GDM1 (cell line): ENCODE data around the gene LAPTM5.
A peak's percentile ranks its signal among the peaks of the same experiment; 100 is the strongest.

Experiments
- DNase-seq: peaks from one replicate; lab custom pipeline; 2025; lab: John Stamatoyannopoulos, UW

LAPTM5 gene

DNA sequence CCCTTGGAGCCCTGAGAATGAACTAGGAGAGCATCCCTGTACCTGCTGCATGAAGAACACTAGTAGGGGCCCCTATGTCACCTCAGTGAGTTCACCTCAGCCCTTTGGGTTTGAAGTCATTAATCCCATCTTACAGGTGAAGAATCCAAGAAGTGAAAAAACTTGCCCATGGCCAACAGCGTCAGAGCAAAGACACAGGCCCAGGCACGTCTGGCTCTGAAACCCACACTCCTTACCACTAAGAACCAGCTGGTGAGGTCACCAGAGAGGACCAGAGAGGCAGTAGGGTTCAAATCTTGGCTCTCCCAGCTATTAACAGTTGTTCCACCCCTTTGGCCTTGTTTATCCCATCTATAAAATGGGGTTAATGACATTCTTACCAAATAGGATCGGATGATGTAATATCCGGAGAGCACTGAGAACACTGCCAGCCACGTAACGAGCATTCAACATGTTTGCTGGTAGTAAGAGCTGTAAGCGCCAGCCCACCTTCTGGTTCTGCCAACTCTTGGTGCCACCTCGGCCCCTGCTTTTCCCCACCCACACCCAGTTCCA, 43.0 kb downstream of the LAPTM5 start:
- DNase-seq = no peak

DNA sequence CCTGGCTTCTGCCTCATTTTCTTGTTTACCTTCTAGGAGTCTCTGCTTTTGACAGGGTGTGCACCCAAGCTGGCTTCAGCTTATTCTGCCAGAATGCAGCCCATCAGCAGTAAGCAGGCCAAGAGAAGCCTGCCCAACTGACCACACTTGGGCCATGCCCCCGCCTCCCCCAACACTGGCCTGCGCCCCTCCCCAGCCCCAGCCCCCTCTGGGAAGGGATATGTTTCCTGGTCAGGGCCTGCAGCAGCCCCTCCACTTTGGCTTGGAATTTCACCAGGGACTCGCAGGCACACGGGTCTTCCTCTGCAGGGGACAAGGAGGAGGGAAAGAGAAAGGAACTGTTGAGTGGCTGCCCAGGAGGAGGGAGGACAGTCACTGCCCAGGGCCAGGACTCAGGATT, 43.5 kb downstream of the LAPTM5 start:
- no peak for DNase-seq

DNA sequence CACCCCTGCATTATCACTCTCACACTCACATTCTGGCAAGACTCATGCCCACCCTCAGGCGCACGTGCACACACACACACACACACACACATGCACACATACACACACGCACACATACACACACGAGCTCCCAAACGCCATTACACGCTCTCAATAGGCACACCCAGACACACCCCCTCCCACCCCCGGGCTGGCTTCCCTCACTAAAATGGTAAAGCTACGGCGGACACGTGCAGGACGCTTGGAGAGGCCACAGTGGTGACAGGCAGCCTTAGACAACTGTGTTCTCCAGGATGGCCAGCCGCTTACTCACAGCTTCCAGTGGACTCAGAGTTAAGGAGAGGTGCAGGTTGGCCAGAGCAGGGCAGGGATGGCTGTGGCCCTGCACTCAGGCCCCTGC, 44.3 kb downstream of the LAPTM5 start:
- DNase-seq = no peak

DNA sequence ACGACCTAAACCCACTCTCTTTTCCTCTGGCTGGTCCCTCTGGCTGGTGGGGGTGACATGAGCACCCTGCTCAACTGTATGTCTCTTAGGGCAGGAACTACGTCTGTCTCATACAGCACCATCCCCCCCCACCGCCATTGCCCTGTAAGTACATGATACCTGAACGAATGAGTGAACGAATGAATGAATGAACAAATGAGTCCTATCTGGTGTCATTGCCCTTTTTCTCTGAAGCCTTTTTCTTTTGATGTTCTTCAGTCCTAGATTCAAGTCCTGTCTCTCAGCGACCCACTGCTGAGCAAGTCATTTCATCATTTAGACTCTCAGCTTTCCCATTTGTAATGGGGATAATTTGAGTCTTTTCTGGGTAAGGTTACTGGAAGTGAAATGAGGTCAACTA, 45.0 kb downstream of the LAPTM5 start:
- DNase-seq = no peak

DNA sequence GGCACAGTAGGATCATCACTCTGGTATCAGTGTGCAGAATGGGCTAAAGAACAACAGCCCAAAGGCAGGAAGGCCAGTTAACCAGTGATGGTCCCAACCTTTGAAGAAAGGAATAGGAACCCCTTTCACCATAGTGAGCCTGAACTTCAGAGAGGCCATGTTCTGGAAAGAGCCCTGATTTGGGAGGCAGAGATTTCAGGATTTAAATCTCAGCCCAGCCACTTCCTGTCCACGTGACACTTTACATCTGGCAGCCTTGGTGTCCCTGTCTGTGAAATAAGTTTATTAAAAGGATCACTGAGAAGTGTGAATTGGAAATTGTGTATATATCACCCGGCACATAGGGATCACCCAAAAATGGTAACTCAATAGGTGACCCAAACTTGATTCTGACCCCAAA, 47.2 kb downstream of the LAPTM5 start:
- no peak for DNase-seq

DNA sequence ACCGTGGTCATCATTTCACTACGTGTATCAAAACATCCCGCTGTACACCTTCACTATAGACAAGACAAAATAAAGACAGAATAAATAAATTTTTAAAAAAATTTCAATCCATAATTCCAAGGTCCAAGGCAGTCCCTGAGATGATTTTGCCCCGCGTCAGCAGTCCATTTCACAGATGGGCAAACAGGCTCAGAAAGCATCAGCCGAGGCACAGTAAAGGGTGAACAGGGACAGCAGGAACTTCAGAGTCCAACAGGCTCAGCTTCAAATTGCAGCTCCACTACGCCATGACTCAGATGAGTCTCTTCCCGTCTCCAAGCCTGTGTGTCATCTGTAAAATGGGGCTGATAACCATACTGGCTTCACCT, 49.2 kb downstream of the LAPTM5 start:
- no peak for DNase-seq

DNA sequence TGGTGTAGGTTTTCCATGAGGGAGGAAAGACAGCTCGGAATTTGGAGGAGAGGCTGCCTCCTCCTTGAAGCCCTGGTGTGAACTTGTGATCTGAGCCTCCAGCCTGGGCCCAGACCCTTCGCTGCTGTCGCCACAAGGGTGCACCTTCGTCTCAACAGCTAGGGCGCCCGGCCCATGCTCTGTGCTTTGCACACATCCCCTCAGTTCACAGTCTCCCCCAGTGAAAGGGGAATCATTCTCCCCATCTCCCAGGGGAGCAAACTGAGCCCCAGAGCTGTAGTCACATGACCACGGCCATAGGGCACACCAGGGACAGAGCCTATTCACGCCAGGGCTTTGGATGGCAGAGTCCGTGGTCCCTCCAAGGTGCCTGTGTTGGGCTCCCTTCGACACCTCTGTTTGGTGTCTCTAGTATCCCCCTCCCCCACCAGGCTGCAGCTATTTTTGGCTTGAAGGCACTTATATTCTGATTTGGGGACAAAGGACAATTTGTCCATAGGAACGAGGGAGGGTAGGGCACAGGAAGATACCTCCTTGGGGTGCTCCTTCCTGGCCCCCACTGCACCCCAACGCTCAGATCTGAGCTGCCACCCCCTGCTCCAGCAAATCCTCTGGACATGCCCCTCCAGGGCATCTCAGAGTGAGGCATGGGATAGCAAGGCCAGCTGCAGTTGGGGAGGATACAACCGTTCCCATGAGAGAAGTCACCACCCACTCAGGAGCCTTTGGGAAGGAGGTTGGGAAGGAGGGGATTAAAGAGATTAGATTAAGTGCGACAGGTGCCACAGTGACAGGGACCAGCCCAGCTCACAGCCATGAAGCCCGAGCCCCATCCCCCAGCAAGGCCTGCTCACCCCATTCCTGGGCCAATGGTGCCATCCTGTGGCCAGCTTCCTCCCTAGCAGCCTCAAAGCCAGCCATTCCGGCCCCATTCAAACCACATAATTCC, 49.9 kb downstream of the LAPTM5 start:
- peak; percentile 20 for DNase-seq

DNA sequence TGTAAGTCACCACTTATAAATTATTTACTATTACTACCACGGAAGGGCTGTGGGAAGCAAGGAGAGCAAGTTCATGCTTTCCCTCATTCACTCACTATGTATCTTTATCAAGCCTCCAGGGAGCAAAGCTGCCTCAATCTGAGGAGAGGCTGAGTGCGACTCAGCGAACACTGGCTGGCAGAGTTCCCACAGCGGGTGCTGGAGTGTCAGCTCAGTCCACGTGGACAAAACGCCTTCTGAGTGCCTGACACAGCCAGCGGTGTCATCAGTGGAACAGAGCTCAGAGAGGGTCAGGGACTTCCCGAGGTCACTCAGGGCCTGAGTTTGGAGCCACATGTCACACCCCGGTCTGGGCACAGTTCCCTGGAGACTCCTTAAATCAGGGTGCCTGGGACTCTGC, 51.0 kb downstream of the LAPTM5 start:
- no peak for DNase-seq

DNA sequence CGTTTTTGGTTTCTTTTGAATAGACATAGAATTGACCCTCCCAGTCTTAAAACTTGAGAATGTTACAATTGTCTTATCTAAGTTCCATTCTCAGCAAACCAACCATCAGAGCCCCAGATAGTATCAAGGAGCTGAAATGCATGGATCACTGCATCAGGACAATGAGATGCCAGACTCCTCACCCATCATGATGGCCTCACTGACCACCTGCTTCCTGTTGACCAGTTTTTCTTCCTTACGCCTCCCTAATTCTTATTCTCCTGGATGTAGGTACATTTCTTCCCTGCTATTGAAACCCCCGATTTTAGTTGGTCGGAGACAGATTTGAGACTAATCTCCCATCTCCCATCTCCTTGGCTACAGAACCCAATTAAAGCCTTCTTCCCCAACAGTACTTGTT, 51.9 kb downstream of the LAPTM5 start:
- no peak for DNase-seq

DNA sequence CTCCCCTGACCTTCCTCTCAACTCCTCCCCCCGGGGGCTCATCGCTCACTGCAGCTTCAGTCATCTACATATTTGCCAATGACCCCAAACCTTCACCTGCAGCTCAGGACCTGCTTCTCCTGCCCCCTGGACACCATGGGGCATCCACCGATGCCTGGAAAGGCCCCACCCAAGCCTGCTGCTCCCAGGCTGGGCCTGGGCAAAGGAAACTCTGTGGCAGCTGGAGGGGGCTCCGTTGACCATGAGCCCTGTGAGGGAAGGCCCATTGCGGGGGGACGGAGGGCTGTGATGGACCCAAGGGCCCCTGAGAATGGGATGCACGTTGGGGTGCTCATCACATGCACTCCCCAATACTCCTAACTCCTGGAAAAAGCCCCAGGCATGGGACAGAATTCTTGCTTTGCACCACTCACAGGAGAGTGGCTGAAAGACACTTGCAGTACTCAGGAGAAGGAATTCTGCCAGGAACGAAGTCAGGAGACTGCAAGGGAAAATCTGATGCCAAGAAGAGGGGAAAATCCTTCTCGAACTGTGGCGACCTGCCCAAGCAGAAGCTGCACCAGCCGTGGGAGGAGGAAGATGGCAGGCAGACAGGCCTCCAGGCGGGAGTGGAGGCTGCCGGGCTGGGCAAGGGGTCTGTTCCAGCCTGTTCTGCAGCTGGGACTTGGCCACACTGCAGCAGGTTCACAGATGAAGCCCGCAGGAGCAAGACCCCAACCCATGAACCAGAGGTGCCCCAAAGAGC, 52.6 kb downstream of the LAPTM5 start:
- no peak for DNase-seq

DNA sequence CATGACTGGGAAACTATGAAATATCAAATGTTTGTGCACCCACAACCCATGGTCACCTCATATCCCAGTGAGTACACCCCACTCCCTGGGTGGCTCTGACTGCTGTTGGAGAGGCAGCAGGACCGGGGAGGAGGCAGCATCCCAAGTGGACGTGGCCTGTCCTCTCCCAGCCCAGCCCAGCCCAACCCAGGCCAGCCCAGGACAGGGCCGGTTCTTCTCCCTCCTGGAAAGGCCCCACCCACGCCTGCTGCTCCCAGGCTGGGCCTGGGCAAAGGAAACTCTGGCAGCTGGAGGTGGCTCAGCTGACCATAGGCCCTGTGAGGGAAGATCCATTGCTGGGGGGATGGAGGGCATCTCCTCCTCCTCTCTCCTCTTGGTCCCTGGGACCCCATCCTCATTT, 53.3 kb downstream of the LAPTM5 start:
- no peak for DNase-seq

DNA sequence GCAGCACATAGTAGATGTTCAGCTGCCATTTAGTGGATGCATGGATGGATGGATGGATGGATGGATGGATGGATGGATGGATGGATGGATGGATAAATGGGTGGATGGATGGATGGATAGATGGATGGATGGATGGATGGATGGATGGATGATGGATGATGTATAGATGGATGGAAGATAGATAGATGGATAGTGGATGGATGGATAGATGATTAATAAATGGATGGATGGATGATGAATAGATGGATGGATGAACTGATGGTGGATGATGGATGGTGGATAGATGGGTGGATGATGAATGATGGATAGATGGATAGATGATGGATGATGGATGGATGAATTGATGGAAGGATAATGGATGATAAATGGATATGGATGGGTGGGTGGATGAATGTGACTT, 54.8 kb downstream of the LAPTM5 start:
- no peak for DNase-seq

DNA sequence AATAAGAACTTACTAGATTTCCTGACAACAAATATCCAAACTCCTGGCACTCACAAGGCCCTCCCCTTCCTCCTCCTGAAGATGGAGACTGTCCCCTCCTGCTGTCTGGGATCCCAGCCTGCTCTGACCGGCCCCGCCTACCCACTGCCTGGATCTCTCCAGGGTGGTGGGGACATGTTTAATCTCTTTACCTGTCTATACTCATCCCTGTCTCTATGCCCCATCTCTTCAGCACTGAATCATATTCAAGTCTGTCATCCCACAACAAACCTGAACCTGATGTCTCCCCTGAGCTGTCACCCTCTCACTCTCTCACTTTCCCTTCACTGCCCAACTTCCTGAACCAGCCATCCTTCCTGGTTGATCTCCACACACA, 56.3 kb downstream of the LAPTM5 start:
- no peak for DNase-seq

DNA sequence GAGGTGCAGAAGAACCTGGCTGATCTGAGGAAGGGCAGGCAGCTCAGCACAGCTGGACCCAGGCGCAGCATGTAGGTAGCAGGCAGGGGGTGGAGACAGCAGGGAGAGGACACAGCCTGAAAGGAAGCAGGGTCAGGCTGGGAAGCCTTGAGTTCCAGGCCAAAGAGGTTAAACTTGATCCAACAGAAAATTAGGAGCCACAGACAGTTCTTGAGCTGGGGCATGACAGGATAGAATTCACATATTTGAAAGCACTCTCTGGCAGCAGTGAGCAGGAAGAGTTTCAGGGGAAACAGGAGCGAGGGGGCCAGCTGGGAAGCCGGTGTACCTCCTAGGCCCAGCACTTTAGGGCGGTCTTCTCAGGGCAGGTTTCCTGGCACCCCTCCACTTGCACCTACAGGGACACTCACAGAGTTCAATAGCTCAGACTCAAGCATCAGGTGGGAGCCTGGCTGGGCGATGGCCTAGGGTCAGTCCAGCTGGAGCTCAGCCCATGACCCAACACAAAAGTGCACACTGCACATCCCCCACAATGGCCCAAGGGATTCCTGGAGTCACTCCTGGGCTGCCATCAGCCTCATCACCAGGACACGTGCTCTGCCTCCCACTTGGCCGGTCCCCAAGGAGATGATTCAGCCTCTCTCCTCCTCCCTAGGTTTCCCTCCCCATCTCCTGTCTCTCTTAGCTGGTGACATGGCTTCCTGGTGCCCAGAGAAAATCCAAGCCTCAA, 56.9 kb downstream of the LAPTM5 start:
- no peak for DNase-seq

DNA sequence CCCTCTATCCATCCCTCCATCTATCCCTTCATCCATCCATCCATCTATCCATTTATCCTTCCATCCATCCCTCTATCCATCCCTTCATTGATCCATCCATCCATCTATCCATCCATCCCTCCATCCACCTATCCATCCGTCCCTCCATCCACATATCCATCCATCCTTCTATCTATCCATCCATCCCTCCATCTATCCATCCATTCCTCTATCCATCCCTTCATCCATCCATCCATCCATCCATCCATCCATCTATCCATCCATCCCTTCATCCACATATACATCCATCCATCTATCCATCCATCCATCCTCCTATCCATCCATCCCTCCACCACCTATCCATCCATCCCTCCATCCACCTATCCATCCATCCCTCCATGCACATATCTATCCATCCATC, 57.8 kb downstream of the LAPTM5 start:
- no peak for DNase-seq

DNA sequence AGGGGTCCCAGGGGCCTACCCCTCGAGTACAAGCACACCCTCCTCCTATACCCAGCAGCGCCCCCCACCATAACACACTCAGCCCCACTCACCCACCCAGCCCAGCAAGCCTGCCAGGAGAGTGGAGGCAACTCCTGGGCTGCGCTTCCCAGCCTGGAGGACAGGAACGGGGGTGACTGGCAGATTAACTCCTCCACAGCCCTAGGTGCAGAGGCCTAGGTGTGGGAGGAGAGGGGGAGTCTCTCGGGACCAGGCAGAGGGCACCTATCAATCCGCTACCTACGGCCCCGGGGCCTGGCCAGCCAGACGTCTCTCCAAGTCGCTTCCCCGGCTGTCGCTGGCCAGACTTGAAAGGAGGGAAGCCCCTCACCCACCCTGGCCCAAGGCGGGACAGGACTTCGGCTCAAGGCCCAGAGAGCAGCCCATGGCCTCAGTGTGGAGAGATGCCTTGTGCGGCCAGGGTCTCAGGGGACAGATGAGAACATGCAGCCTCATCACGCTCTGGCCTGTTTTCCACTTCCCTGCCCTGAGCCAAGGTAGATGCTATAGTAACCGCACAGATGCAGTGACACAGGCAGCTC, 59.1 kb downstream of the LAPTM5 start:
- no peak for DNase-seq

DNA sequence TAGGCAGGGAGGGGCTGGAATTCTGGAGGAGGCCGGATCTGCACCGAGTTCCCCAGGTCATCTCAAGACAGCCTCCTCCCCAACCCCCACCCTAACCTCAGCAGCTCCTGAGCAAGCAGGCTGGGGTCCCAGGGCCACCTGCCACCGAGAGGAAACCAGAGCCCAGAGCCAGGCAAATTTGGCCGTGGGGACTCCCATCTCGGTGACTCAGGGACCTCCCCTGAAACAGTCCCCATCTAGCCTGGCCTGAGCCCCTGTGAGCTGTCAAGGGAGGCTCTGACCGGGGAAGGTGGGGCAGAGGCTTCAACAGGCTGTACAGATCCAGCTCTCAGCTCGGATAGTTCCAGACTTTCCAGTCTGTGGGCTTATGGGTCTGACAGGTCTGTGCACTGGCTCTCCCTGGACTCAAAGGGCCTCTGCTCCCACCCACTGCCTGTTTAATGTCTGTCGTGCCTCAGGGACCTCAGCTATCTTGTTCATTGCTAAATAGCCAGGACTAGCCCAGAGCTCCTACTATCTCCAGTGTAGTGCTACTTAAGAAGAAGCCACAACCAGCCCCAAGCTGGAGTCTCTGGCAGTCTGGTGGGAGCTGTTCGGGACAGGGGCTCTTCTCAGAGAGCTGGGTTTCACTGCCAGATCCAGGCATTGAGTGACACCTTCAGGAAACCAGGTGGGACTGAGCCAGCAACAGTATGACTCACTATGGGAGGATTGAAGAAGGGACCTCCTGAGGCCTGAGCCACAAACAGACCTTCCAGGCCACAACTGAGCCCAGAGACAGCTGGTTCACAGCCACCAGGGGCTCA, 59.8 kb downstream of the LAPTM5 start:
- no peak for DNase-seq

DNA sequence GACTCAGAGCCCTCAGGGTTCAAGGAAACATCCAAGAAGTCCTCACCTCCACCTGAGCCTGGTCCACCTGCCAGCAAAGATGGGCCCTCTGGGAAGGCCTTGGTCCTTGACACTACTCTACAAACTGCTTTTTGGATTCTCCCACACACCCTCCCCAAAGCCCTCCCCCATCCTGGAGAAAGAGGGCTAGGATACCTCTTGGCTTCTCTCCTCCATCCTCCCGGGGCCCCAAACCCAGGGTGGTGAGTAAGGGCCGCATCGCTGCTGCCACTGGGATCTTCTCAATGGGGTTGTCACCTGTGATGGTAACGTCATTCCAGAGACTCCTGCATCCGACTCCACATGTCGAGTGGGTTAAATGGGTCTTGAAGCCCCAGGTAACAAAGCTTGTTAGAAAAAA, 60.7 kb downstream of the LAPTM5 start:
- DNase-seq = no peak

DNA sequence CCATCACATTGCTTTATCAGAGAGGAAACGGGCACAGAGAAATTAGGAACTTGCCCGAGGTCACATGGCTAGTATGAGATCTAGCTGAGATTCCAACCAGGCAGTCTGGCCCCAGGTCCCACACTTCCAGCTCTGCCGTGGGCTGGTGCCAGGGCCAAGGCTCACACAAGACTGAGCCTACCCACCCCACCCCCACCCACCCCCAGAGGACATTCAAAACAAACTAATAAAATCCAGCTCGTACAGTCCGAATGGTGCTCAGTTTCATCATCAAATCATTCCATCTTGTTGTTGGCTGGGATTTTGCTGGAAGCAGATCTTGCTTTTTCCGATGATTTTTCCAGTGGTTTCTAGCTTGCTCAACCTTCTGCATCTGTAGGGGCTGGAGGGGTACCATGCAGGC, 62.1 kb downstream of the LAPTM5 start:
- DNase-seq = no peak

DNA sequence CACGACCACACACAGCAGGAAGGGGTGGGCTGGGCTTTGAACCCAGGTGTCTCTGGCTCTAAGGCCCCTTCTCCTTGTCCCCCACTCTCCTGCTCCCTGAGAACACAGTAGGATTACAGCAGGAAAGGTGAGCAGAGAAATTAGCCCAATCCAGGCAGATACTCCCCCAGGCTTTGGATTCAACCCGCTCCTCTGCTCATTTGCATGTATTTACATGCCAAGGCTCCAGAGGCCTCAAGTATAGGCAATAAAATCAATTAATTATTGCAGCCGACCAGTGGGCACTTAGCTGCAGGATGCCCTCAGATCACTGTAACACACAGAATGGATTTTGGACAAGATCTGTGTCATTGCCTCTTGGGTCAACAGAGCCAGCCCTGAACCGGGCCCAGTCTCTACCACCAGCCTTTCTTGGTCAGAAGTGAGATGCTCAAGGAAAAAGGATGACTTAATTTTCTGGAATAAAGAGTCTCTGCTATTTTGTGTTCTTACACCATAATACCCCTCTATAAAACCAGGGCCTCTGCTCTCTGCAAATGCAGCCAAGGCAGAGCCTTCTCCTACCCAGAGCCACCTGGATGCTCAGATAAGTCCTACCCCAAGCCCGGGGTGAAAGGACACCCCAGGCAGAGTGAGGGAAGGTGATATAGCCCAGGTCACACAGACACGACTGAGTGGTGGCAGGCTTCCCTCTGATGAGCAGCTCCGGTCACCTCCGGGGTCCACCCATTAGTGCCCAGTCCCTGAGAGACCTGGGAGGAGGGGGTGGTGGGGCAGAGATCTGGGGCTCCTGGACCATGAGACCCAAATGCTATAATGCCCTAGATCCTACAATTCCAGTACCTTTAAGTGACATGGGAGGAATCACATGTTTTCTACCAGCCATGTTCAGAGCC, 63.0 kb downstream of the LAPTM5 start:
- DNase-seq = no peak
